NT2/D1 (cell line): ENCODE measurements around the gene IRAG1.

Source experiments
- DNase-seq: peaks from one replicate; pipeline ENCODE4 v3.0.0-alpha.2; 2011; ENCODE audit warnings: low read depth, low spot score
- H3K27me3 ChIP-seq: 2 replicates; pipeline ENCODE4 v1.6.0; 2011; ENCODE audit warnings: mild to moderate bottlenecking; ENCODE audit not compliant: insufficient read length, insufficient read depth
- H3K36me3 ChIP-seq: 2 replicates; pipeline ENCODE4 v1.6.1; 2011; ENCODE audit warnings: mild to moderate bottlenecking, low read length, mixed read lengths; ENCODE audit not compliant: insufficient read depth, insufficient read length
- H3K4me1 ChIP-seq: 2 replicates; pipeline ENCODE4 v1.5.1; 2011; ENCODE audit not compliant: insufficient read depth, insufficient read length
- H3K4me3 ChIP-seq: 2 replicates; pipeline ENCODE4 v1.5.1; 2011; ENCODE audit warnings: low read depth; ENCODE audit not compliant: insufficient read length
- H3K9ac ChIP-seq: 2 replicates; pipeline ENCODE4 v1.6.0; 2011; ENCODE audit warnings: low read depth; ENCODE audit not compliant: insufficient read length
- H3K9me3 ChIP-seq: 2 replicates; pipeline ENCODE4 v1.5.1; 2011; ENCODE audit warnings: mild to moderate bottlenecking, low read length; ENCODE audit not compliant: insufficient read depth
- SUZ12 ChIP-seq: IDR thresholded peaks from 2 replicates; pipeline ENCODE4 v1.6.1; 2011; ENCODE audit not compliant: insufficient read length, insufficient read depth; ENCODE audit errors: extremely low read depth
- YY1 ChIP-seq: IDR thresholded peaks from 2 replicates; pipeline ENCODE4 v1.6.1; 2011; ENCODE audit not compliant: insufficient read length, insufficient read depth
- ZNF274 ChIP-seq: IDR thresholded peaks from 2 replicates; pipeline ENCODE4 v1.6.1; 2011; ENCODE audit warnings: mild to moderate bottlenecking, low read depth, low read length

IRAG1 gene

GRCh38 chr11:10663990-10664389 lies 29.6 kb downstream of the IRAG1 start:
- Histone ChIP-seq H3K9ac (no peak overlapping the region), H3K4me3 (no peak overlapping the region), H3K9me3 (no peaks in the 10 kb centered on the region), H3K36me3 (no peaks in the 10 kb centered on the region), H3K27me3 (no peaks in the 10 kb centered on the region), H3K4me1 (no peaks in the 10 kb centered on the region)
- no peak for TF ChIP-seq SUZ12
- TF ChIP-seq YY1 = no peak
- TF ChIP-seq ZNF274 = no peak
- DNase-seq = no peak

- no peaks in the 10 kb centered on the region for H3K27me3 ChIP-seq
- no peak overlapping the region for H3K4me3 ChIP-seq
- no peak for DNase-seq
- H3K9me3 ChIP-seq = no peaks in the 10 kb centered on the region
- no peaks in the 10 kb centered on the region for H3K36me3 ChIP-seq
- no peak overlapping the region for H3K9ac ChIP-seq
- H3K4me1 ChIP-seq = no peaks in the 10 kb centered on the region
- TF ChIP-seq YY1 (no peak), SUZ12 (no peak), ZNF274 (no peak)
Measured at GRCh38 chr11:10663365-10663764, 30.2 kb downstream of the IRAG1 start.

GRCh38 chr11:10660323-10660722 lies 33.2 kb downstream of the IRAG1 start:
- TF ChIP-seq ZNF274 = no peak
- no peak for TF ChIP-seq SUZ12
- no peak for TF ChIP-seq YY1
- no peak overlapping the region for H3K9ac ChIP-seq

GRCh38 chr11:10659339-10660216 lies 34.0 kb downstream of the IRAG1 start:
- Histone ChIP-seq H3K9ac (no peak overlapping the region), H3K4me3 (no peak overlapping the region)
- no peak for DNase-seq

More at GRCh38 chr11:10660323-10660722, 33.2 kb downstream of the IRAG1 start:
- no peak for DNase-seq
- H3K27me3 ChIP-seq = no peaks in the 10 kb centered on the region
- no peaks in the 10 kb centered on the region for H3K9me3 ChIP-seq
- no peaks in the 10 kb centered on the region for H3K4me1 ChIP-seq
- no peak overlapping the region for H3K4me3 ChIP-seq
- no peaks in the 10 kb centered on the region for H3K36me3 ChIP-seq

GRCh38 chr11:10658621-10659338 lies 34.8 kb downstream of the IRAG1 start:
- TF ChIP-seq ZNF274 (no peak), SUZ12 (no peak), YY1 (no peak)
- no peak overlapping the region for H3K4me3 ChIP-seq
- no peaks in the 10 kb centered on the region for H3K27me3 ChIP-seq
- H3K9me3 ChIP-seq = 0 out of 2 replicates have a peak, but pooled peaks cover under 1% of the 10 kb centered on the region
- H3K4me1 ChIP-seq = no peaks in the 10 kb centered on the region
- DNase-seq = no peak
- no peak overlapping the region for H3K9ac ChIP-seq
- no peaks in the 10 kb centered on the region for H3K36me3 ChIP-seq

More at GRCh38 chr11:10659339-10660216, 34.0 kb downstream of the IRAG1 start:
- Histone ChIP-seq H3K9me3 (no peaks in the 10 kb centered on the region), H3K27me3 (no peaks in the 10 kb centered on the region), H3K4me1 (no peaks in the 10 kb centered on the region), H3K36me3 (no peaks in the 10 kb centered on the region)
- no peak for TF ChIP-seq ZNF274
- no peak for TF ChIP-seq YY1
- TF ChIP-seq SUZ12 = no peak

- no peak overlapping the region for H3K4me3 ChIP-seq
- H3K36me3 ChIP-seq = no peaks in the 10 kb centered on the region
- no peaks in the 10 kb centered on the region for H3K27me3 ChIP-seq
- H3K9ac ChIP-seq = no peak overlapping the region
- TF ChIP-seq YY1 = no peak
- no peak for TF ChIP-seq SUZ12
- no peak for TF ChIP-seq ZNF274
- no peaks in the 10 kb centered on the region for H3K4me1 ChIP-seq
- 0 out of 2 replicates have a peak, but pooled peaks cover 5% of the 10 kb centered on the region for H3K9me3 ChIP-seq
- no peak for DNase-seq
Measured at GRCh38 chr11:10657308-10658271, 36.0 kb downstream of the IRAG1 start.
